Stimulated activated CD4-positive, alpha-beta T cell treated with anti-CD3 and anti-CD28 coated beads, Interleukin-4, amount 100 ng/mL, for 4 hours (primary cell): ENCODE measurements around the gene MIOS.

ENCODE experiments used
- DNase-seq, 2 experiments: peaks; one replicate each; pipeline ENCODE4 v3.0.0-alpha.2; 2020

MIOS gene

DNA sequence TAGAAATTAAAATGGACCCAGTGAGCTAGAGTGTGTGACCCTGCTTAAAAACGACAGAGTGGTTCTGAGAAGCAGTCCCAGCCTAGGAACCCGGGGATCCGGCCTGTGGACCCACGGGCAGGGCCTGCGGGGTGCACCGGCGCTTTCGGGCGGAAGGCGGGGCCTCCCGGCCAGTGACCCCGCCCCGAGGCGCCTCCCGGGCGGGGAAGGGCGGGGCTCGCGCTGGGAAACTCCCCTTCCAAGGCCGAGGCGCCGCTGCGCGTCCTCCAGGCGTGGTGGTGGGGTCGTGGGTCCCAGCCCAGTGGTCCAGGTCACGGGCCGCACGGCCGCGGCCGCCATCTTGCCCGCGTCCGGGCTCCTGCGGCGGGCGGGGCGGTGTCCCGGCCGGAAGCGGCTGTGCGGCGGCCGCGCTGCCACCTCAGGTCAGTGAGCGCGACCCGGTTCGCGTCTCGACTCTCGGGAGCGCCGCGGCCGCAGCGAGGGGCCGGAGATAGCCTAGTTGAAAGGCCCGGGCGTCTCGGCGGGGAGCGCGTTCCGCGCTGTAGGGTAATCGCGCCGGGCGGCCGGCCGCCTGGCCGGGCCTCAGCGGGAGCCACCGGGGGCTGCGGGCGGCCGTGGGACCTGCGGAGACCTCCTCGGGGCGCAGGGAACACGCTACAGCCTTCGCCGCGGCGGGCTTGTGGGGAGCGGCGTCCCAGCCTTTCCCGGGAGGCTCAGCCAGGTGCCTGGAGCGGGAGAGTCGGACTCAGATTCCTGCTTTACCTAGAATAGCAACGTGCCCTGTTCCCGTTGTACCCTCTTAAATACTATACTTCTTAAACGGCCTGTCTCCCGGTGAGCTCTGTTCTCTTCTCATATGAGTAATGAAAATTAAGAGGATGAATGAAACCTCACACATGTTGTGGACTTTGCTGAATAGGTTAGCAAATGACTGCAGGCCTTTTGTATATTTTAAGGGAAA lies at the start of gene MIOS:
TSS of gene MIOS (plus strand) at position 234 of the 961 bp plus-strand sequence. CDS start 5,592 bp downstream, outside the sequence.
- DNase-seq = peak; percentile 78 to 79

DNA sequence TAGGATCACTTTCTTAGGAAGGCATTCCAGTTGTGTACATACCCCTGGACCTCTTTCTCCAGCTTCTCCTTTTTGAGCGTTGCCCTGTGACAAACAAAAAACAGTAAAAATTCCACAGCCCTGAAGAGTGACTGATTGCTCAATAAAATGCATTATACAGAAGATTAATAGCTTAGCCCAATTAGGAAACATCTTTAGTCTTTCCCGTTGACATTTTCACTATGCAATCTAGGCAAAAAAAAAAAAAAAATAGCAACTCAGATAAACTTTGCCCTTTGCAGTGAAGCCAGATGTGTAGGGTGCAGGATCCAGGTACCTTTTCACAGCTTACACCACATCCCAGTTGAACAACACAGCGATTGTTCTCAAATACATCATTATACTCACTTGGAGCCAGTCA lies 48.9 kb upstream of the MIOS start:
- no peak for DNase-seq

DNA sequence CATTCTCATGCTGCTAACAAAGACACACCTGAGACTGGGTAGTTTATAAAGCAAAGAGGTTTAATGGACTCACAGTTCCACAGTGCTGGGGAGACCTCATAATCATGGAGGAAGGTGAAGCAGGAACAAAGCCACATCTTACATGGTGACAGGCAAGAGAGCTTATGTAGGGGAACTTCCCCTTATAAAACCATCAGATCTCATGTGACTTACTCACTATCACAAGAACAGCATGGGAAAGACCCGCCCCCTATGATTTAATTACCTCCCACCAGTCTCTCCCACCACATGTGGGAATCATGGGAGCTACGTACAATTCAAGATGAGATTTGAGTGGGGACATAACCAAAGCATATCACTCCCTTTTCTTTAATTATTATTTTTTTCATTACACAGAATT lies 47.6 kb upstream of the MIOS start:
- DNase-seq = no peak

DNA sequence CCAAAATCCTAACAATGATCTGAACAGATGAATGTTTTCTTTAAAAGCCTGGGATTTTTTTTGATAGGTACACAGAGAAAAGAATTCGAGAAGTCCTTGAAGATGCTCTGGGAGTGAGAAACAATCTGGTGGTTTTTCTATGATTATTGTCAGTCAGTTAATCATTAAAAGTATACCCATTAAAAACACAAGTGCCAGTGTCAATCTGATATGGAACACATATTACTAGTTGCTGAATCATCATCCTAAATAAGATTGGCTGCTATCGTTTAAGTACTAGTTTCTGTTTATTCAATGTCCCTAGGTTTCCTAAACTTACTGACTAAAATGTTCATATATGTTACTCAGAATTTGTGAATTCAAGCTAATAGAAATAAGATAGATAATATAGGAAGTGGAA lies 47.2 kb upstream of the MIOS start:
- DNase-seq = no peak

DNA sequence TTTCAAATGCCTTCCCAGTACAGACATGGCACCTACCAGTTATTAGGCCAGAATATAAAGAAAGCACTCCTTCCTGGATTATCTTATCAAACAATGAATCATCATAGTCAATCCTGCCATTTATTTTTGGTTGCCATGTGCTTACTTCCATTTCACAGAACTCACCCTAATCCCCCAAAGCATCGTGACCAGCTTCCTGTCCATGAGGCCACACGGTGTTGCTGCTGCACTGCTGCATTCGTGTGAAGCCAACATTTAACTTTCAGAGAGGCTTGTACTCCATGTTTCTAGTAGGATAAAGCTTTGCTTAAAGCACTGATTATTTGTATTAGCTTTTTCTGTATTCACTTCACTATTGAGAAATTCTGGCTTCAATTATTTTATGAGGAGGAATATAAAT lies 45.4 kb upstream of the MIOS start:
- no peak for DNase-seq

DNA sequence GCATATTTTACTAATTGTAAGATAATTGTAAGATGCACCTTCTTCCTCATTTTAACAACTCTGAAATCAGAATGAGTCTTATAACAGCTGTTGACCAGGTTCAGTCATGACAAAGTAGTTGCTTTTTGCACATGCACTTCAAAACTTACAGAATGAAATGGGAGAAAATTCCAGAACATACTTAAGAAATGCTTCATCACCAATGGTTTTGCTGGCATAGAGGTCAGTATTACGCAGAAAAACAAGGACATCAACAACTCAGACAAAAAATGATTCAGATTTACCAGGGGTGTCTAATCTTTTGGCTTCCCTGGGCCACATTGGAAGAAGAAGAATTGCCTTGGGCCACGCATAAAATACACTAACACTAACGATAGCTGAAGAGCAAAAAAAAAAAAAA lies 44.3 kb upstream of the MIOS start:
- no peak for DNase-seq

DNA sequence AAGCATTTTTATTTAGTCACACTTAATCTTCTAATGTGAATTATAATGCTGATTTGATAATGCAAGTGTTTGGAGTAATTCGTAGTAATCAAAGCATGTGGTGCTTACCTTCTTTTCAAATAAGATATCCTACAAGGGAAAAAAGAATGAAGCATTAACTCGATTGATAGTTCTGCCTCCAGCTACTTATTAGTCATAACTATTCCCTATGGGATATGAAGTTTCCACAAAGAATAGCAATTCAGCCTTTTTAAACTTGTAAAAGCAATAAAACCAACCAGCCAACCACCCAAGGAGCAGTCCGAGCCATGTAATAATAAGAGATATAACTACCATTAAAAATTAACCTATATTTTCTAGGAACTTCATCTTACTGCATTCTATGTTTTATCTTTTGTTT lies 42.6 kb upstream of the MIOS start:
- DNase-seq = no peak

DNA sequence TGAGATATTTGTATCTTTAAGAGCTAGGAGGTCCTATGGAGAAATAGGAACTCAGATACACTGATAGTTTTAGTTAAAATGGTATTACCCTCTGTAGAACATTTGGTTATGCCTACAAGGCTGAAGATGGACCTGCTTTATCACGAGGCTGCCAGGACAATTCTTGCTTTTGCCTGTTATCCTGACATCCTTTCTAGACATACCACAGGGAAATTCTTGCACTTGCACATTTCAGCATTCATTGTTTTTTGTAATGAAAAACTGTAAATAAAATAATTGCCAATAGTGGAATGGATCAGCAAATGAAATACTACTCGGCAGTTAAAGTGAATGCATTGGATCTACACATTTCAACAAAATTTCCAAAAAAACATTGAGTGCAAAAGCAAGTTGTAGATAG lies 40.7 kb upstream of the MIOS start:
- no peak for DNase-seq

DNA sequence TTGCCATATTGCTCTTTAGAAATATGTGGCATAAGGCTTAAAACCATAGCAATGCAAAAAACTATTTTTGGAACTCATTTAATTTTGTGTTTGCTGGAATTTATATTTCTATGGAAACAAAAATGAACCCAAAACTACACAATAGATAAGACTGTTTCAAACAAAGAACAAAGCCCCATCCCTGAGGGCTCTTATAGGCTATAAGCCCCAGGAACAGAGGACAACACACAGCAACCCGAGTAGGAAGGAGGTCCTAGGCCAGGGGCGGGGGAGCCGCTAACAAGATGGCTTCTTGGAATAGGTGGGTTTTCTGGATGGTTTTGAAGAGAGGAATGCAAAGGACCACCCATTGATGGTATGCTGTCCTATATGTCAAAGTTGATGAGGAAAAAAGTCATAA lies 39.6 kb upstream of the MIOS start:
- no peak for DNase-seq

DNA sequence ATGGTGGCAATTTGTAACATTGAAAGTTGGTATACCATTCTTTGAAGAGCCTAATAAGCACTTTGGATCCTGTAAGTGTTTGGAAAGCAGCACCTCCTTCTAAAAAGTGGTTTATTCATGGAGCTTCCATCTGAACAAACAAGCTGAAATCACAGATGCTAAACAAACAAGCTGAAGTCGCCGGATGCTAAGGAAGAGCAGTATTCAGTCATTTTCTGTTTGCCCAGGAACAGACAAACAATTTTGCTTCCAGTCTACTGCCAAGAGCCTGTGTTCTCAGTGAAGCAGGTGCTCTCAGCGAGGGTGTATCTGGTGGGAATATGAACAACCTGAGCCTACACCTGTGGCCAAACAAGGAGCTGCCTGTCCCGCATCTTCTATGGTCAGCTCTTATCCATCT lies 37.4 kb upstream of the MIOS start:
- no peak for DNase-seq

DNA sequence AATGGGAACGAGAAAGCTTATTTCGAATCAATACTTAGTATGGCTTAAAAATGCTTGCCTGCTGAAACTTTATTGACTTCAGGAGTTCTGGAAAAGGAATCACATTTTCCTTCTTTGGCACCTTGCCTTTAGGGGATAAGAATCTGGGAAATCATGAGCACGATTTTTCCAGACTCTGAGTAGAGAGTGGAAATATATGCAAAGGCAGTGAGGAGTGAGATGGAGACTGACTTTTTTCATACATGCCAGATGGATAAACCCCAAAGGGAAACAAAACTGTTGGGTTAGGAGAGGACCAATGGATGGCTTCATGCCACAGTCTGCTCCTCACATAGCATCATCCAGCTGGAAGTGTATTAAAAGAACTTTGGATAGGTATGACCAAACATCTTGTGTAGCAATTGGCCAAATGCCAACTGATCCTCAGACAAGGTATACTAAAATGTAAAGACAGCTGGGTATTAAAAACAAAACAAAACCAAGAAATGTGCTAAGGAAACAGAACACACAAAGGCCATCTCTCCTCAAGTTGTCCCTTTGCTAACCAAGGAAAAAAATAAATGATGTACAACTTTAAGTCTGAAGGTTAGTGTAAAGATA lies 32.8 kb upstream of the MIOS start:
- DNase-seq = no peak

DNA sequence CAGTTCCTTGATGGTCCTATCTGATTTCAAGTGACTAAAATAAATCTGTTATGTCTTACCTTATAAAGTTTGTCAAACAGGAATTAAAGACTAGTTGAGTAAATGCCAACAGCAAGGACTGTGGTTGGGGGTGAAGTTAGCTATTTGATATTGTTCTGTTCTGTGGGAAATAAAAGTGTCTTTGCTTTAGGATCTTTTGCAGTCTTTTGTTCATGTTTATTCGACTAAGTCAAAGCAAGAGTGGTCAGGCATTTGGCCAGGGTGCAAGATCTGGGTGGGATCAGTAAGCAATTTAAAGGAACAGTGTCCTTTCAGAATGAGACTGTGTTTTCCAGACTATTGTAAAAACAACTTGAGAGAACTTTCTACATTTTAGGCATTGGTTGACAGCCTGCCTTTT lies 31.0 kb upstream of the MIOS start, which contains the start of gene COL28A1:
TSS of gene COL28A1 (minus strand) at position 183 of the 400 bp plus-strand sequence. CDS start 2,998 bp downstream, outside the sequence.
- DNase-seq = no peak

DNA sequence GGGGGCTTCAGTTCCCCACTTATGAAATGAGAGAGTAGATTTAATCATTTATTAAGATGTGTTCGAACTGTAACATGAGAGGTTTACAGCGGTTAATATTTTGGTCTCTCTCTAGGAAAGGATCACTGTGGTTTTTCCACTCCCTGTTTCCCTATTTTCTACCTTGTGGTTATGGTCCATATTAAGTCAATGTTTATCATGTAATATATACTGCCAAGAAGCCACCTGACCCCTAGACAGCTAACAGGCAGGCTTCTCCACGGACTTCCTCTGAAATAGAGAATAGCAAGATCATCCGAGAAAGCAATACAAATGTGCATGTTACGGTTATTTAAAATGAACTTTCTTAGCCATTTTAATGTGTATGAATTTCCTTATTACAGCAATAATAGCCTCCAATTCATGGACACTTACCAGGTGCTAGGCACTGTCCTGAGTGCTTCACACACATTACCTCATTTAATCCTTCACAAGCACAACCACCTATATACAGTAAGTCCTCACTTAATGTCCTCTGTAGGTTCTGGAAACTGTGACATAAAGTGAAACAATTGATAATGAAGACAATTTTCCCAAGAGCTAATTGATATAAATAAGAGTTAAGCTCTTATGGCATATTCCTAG lies 30.2 kb upstream of the MIOS start:
- no peak for DNase-seq

DNA sequence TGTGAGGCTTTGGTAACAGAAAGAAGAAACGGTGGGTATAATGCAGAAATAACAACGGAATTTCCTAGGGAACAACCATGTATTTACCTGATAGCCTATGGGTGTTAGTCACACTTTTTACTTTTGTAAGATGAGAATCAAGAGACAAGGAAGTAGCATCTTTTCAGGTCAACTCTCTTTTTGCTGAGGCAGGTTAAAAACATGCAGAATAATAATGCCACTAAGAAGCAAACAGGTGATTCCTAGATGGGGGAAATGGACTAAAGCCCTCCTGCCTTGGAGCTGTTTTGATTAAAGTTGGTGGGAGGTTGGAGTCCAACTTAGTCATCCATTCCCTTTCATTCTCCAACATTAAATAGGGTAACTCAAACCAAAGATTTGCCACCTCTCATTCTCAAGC lies 29.0 kb upstream of the MIOS start:
- no peak for DNase-seq

DNA sequence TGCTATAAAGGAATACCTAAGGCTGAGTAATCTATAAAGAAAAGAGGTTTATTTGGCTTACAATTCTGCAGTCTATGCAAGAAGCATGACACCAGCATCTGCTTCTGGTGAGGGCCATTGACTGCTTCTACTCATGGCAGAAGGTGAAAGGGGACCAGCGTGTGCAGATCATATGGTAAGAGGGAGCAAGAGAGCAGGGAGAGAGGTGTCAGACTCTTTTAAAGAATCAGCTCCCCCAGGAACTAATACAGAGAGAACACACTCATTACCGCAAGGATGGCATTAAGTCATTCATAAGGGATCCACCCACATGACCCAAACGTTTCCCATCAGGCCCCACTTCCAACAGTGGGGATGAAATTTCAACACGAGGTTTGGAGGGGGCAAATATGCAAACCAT lies 27.5 kb upstream of the MIOS start:
- no peak for DNase-seq

DNA sequence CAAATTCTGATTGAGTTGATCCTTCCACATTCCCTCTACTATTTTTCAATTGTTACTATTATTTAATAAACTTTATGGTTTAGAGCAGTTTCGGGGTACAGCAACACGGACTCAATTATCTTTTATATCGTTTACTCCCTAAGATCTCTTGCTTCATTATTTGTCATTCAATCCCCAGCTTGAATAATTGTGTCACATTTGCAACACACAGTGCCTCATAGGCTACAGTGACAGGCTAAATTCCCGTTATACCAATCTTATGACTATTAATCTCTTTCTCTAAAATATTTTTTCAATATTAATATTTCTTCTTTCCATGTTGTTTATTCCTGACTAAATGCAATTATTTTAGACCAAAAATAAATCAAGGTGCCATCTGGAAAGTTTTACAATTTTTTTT lies 27.0 kb upstream of the MIOS start:
- DNase-seq = no peak

DNA sequence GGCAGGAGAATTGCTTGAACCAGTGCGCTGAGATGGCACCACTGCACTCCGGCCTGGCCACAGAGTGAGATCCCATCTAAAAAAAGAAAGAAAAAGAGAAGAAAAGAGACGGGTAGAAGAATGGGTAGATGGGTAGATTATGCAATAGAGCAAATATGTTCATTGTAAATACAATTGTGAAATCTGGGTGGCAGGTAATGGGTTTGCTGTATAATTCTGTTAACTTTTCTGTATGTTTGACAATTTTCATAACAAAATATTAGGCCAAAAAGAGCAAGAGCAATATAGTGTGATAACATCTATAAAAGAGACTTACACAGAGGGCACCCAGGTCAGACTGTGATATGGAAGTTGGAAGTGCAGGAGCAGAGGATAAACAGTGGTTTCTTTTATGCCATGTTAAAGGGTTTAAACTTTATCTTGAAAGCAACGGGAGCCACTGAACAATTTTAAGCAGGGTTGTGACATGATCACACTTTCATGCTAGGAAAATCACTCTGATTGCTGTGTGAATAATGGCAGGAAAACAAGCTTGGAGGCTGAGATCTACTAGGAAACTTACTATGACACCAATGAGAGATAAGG lies 24.3 kb upstream of the MIOS start:
- DNase-seq = no peak

DNA sequence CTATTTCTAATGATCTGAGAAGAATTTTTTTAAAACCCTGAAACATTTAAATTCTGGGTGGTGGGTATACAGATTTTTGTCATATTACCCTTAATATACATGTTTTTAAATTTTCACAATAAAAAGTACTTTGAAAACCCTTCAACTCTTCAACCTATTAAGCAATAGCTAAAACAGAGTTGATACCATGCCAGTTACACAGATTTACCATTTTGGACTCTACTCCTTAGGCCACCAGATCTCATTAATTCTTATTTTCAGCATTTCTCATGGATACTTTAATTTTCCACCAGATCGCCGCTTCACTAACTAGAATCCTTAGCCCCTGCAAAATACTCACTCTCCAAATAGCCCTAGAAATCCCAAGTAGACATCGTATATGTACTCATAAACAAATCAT lies 18.3 kb upstream of the MIOS start:
- no peak for DNase-seq

DNA sequence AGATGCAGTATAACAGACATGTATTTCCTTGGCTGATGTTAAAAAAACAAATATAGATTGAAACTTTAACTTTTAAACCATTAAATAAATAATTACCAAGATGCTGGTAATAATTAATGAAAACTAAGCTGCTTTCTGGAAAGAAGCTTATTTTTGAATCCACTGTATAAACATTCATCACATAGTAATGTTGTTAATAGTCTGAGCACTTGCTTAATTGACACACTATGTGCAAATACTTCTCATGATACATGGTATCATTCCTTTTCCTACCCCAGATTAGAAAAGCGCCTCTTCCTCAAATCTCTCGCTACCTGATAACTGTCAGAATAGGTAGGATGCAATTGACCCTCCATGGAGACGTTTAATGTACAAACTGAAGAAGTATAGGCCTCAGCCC lies 16.0 kb upstream of the MIOS start:
- no peak for DNase-seq

DNA sequence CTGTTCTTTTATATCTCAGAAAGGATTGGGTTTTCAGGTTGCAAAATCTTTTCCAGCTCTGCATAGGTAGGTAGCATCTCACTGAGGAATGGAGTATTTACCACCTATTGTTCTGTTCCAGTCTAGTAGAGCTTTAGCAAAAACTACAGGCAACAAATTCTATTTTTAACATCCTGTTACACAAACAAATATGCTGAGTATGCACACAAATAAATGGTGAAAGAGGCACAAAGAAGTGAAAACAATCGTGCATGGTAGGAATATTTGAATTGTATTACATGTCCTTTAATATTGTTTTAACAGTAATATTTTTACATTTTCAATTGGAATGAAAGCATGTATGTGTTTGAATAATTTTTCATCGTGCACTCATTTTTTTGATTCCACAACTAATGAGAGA lies 14.5 kb upstream of the MIOS start:
- DNase-seq = no peak

DNA sequence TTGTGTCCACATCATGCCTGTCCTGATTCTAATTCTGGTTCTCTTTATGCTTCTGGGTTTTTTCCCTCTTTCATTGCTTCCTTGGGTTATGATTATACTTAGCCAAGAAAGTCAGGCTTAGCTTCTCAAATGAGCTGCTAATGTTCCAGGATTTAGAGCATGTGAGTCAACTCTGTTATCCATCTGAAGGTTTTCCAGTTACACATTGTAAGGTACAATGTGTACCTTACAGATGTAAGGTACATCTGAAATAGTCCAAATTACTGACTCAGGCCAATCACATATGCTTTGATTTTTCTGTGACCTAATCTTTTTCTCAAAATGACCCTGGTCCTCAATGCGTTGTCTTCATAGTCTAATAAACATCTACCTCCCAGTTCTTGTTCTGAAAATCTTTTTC lies 13.3 kb upstream of the MIOS start:
- DNase-seq = no peak

DNA sequence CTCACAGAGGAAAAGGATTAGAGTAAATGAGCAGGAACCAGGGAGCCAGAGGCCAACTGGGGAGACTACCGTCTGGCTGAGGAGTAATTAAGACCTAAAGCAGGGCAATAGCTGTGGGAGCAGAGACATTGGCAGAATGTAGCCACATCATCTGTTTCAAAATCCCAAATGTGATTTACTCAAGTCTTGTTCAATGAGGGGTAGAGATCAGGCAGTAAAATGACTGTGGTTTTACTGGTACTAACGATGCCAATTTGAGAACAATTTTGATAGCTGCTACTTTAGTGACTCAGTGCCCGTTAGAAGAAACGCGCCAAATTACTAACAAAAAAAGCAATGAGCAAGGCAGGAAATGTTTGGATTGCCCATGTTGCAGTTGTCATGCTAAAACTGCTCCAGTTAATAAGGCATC lies 12.7 kb upstream of the MIOS start:
- no peak for DNase-seq
